Effector memory CD4-positive, alpha-beta T cell (primary cell): ENCODE measurements around the gene KLHL26.

Experiments
- DNase-seq, 3 donors: peaks; one replicate each; pipeline ENCODE4 v3.0.0-alpha.2; 2020
- H3K27ac ChIP-seq: 2 replicates; pipeline ENCODE4 v1.7.0; 2013; ENCODE audit warnings: mild to moderate bottlenecking, low read length, moderate library complexity; ENCODE audit not compliant: insufficient read depth, poor library complexity, severe bottlenecking
- H3K27me3 ChIP-seq: replicated peaks from 2 replicates; pipeline ENCODE4 v1.7.0; 2013; ENCODE audit warnings: mild to moderate bottlenecking, low read length; ENCODE audit not compliant: insufficient read depth, control insufficient read depth, poor library complexity, severe bottlenecking
- H3K36me3 ChIP-seq: 2 replicates; pipeline ENCODE4 v1.7.0; 2013; ENCODE audit warnings: mild to moderate bottlenecking, low read length, moderate library complexity; ENCODE audit not compliant: control insufficient read depth, insufficient read depth
- H3K4me1 ChIP-seq: 2 replicates; pipeline ENCODE4 v1.7.0; 2013; ENCODE audit warnings: low read length, mild to moderate bottlenecking; ENCODE audit not compliant: control insufficient read depth, insufficient read depth, poor library complexity, severe bottlenecking
- H3K4me3 ChIP-seq: 2 replicates; pipeline ENCODE4 v1.7.0; 2013; ENCODE audit warnings: low read length, low read depth, mild to moderate bottlenecking; ENCODE audit not compliant: insufficient read depth, poor library complexity, severe bottlenecking
- H3K9me3 ChIP-seq: 2 replicates; pipeline ENCODE4 v1.7.0; 2013; ENCODE audit warnings: mild to moderate bottlenecking, low read length, moderate library complexity; ENCODE audit not compliant: control insufficient read depth

The KLHL26 gene

GRCh38 chr19:18608805-18609716 is 27.8 kb upstream of the KLHL26 start:
- Histone ChIP-seq H3K36me3 (no peaks in the 10 kb centered on the region), H3K27me3 (peaks cover 92% of the 10 kb centered on the region), H3K27ac (no peak overlapping the region), H3K4me3 (no peak overlapping the region), H3K9me3 (no peaks in the 10 kb centered on the region), H3K4me1 (peaks cover 47% of the 10 kb centered on the region)
- DNase-seq = no peak

- H3K36me3 ChIP-seq = no peaks in the 10 kb centered on the region
- H3K9me3 ChIP-seq = no peaks in the 10 kb centered on the region
- DNase-seq = no peak
- peaks cover 46% of the 10 kb centered on the region for H3K4me1 ChIP-seq
- H3K27ac ChIP-seq = no peak overlapping the region
- H3K4me3 ChIP-seq = no peak overlapping the region
- H3K27me3 ChIP-seq = peaks cover 91% of the 10 kb centered on the region
Measured at GRCh38 chr19:18609717-18610051, 27.1 kb upstream of the KLHL26 start.

- H3K4me1 ChIP-seq = peaks cover 44% of the 10 kb centered on the region
- peaks cover 86% of the 10 kb centered on the region for H3K27me3 ChIP-seq
- no peaks in the 10 kb centered on the region for H3K9me3 ChIP-seq
Measured at GRCh38 chr19:18610245-18610555, 26.6 kb upstream of the KLHL26 start.

GRCh38 chr19:18610556-18611326 is 26.1 kb upstream of the KLHL26 start:
- H3K27me3 ChIP-seq = peaks cover 81% of the 10 kb centered on the region
- no peak overlapping the region for H3K4me3 ChIP-seq
- peaks cover 40% of the 10 kb centered on the region for H3K4me1 ChIP-seq

More at GRCh38 chr19:18610245-18610555, 26.6 kb upstream of the KLHL26 start:
- no peak for DNase-seq
- Histone ChIP-seq H3K36me3 (no peaks in the 10 kb centered on the region), H3K27ac (no peak overlapping the region), H3K4me3 (no peak overlapping the region)

GRCh38 chr19:18611327-18612050 is 25.3 kb upstream of the KLHL26 start:
- H3K27me3 ChIP-seq = peaks cover 75% of the 10 kb centered on the region

More at GRCh38 chr19:18610556-18611326, 26.1 kb upstream of the KLHL26 start:
- no peaks in the 10 kb centered on the region for H3K36me3 ChIP-seq
- no peaks in the 10 kb centered on the region for H3K9me3 ChIP-seq
- H3K27ac ChIP-seq = no peak overlapping the region
- no peak for DNase-seq

GRCh38 chr19:18612051-18612771 is 24.6 kb upstream of the KLHL26 start:
- Histone ChIP-seq H3K4me3 (peak overlapping the region; percentile 62), H3K9me3 (no peaks in the 10 kb centered on the region), H3K27ac (no peak overlapping the region), H3K36me3 (no peaks in the 10 kb centered on the region), H3K4me1 (peaks cover 37% of the 10 kb centered on the region), H3K27me3 (peaks cover 72% of the 10 kb centered on the region)
- DNase-seq = no peak

More at GRCh38 chr19:18611327-18612050, 25.3 kb upstream of the KLHL26 start:
- Histone ChIP-seq H3K36me3 (no peaks in the 10 kb centered on the region), H3K4me1 (peaks cover 38% of the 10 kb centered on the region), H3K9me3 (no peaks in the 10 kb centered on the region), H3K4me3 (peak overlapping the region; percentile 62), H3K27ac (no peak overlapping the region)
- no peak for DNase-seq

- no peaks in the 10 kb centered on the region for H3K9me3 ChIP-seq
- H3K27me3 ChIP-seq = peaks cover 68% of the 10 kb centered on the region
Measured at GRCh38 chr19:18612772-18613588, 23.8 kb upstream of the KLHL26 start, which contains the start of gene TMEM59L. Gene TMEM59L, plus strand, starts transcription at chr19:18612870. Its CDS starts 89 bp downstream, at chr19:18612959.

GRCh38 chr19:18613589-18614234 is 23.1 kb upstream of the KLHL26 start:
- Histone ChIP-seq H3K9me3 (no peaks in the 10 kb centered on the region), H3K36me3 (no peaks in the 10 kb centered on the region), H3K27ac (no peak overlapping the region), H3K27me3 (peaks cover 61% of the 10 kb centered on the region), H3K4me3 (no peak overlapping the region), H3K4me1 (peaks cover 28% of the 10 kb centered on the region)
- no peak for DNase-seq

More at GRCh38 chr19:18612772-18613588, 23.8 kb upstream of the KLHL26 start, which contains the start of gene TMEM59L:
- Histone ChIP-seq H3K27ac (no peak within 1 kb of the TSS), H3K4me3 (peak within 1 kb of the TSS; percentile 62), H3K4me1 (peaks cover 29% of the 10 kb centered on the region), H3K36me3 (no peaks in the 10 kb centered on the region)
- peak; percentile 38 to 45 (median 45) for DNase-seq
